Mesendoderm (in vitro differentiated cells): ENCODE measurements around the gene CAND2. TPM values are rescaled to one million over a fixed set of nuclear protein-coding genes. Genes with fewer than 3 reads are reported as not detected.

Experiments used
- DNase-seq: peaks from one replicate; pipeline ENCODE4 v3.0.0; 2013
- H2AK5ac ChIP-seq: 2 replicates; pipeline ENCODE4 v1.6.1; 2013; ENCODE audit warnings: low read length, inconsistent platforms
- H2BK120ac ChIP-seq: 2 replicates; pipeline ENCODE4 v1.6.1; 2013; ENCODE audit warnings: low read depth, mild to moderate bottlenecking, low read length, moderate library complexity, mixed read lengths
- H2BK15ac ChIP-seq: replicated peaks from 2 replicates; pipeline ENCODE4 v1.6.1; 2013; ENCODE audit warnings: low read depth, mild to moderate bottlenecking, moderate library complexity
- H2BK5ac ChIP-seq: 2 replicates; pipeline ENCODE4 v1.6.1; 2013; ENCODE audit warnings: low read length, inconsistent platforms
- H3K18ac ChIP-seq: 2 replicates; pipeline ENCODE4 v1.6.1; 2013; ENCODE audit warnings: mild to moderate bottlenecking, low read length, mixed read lengths
- H3K23ac ChIP-seq: one replicate; pipeline ENCODE4 v1.6.1; 2013; ENCODE audit warnings: low read length
- H3K27ac ChIP-seq: 2 replicates; pipeline ENCODE4 v1.5.1; 2013; ENCODE audit warnings: low read depth, mild to moderate bottlenecking, inconsistent platforms, low read length, moderate library complexity
- H3K27me3 ChIP-seq: 2 replicates; pipeline ENCODE4 v1.6.1; 2013; ENCODE audit warnings: low read length, control low read depth, mild to moderate bottlenecking, inconsistent platforms; ENCODE audit not compliant: insufficient read depth, poor library complexity
- H3K36me3 ChIP-seq: 2 replicates; pipeline ENCODE4 v1.6.1; 2013; ENCODE audit warnings: low read length, inconsistent platforms; ENCODE audit not compliant: control insufficient read depth, insufficient read depth
- H3K4ac ChIP-seq: one replicate; pipeline ENCODE4 v1.6.1; 2013; ENCODE audit warnings: low read depth, mild to moderate bottlenecking, low read length, moderate library complexity
- H3K4me1 ChIP-seq: 2 replicates; pipeline ENCODE4 v1.6.1; 2013; ENCODE audit warnings: low read depth, low read length, inconsistent platforms; ENCODE audit not compliant: control insufficient read depth
- H3K4me2 ChIP-seq: 2 replicates; pipeline ENCODE4 v1.6.1; 2013; ENCODE audit warnings: low read length
- H3K4me3 ChIP-seq: 2 replicates; pipeline ENCODE4 v1.5.1; 2013; ENCODE audit warnings: mild to moderate bottlenecking, low read length
- H3K56ac ChIP-seq: one replicate; pipeline ENCODE4 v1.6.1; 2013; ENCODE audit warnings: low read length
- H3K79me1 ChIP-seq: 2 replicates; pipeline ENCODE4 v1.6.1; 2013; ENCODE audit warnings: low read length, inconsistent platforms
- H3K79me2 ChIP-seq: 2 replicates; pipeline ENCODE4 v1.6.1; 2013; ENCODE audit warnings: mild to moderate bottlenecking, low read length; ENCODE audit not compliant: control insufficient read depth, insufficient read depth
- H3K9ac ChIP-seq: 2 replicates; pipeline ENCODE4 v1.6.1; 2013; ENCODE audit warnings: low read length, inconsistent platforms
- H4K5ac ChIP-seq: one replicate; pipeline ENCODE4 v1.6.1; 2013; ENCODE audit warnings: low read length
- H4K8ac ChIP-seq: one replicate; pipeline ENCODE4 v1.6.1; 2013; ENCODE audit warnings: low read depth, mild to moderate bottlenecking, control low read depth, low read length, moderate library complexity
- WGBS: extraction: QIAGEN DNeasy Blood & Tissue Kit; methylation state at CpG from one replicate; pipeline ENCODE4 v1.1.7; 2013; ENCODE audit warnings: low lambda C conversion rate, missing lambda C conversion rate; ENCODE audit not compliant: insufficient coverage; ENCODE audit errors: extremely low coverage; 5-methylcytosine and 5-hydroxymethylcytosine counted together
- polyA plus RNA-seq, 2 experiments: library from polyadenylated mRNA; stranded (reverse); fragments of 200-250 nt; gene quantifications; one replicate each; pipeline ENCODE4 v1.2.3, GENCODE V29; 2013

CAND2 gene
- 1.7 TPM for polyA plus RNA-seq (2013, experiment 1 of 2)
- polyA plus RNA-seq (2013, experiment 2 of 2): 1.4 TPM

DNA sequence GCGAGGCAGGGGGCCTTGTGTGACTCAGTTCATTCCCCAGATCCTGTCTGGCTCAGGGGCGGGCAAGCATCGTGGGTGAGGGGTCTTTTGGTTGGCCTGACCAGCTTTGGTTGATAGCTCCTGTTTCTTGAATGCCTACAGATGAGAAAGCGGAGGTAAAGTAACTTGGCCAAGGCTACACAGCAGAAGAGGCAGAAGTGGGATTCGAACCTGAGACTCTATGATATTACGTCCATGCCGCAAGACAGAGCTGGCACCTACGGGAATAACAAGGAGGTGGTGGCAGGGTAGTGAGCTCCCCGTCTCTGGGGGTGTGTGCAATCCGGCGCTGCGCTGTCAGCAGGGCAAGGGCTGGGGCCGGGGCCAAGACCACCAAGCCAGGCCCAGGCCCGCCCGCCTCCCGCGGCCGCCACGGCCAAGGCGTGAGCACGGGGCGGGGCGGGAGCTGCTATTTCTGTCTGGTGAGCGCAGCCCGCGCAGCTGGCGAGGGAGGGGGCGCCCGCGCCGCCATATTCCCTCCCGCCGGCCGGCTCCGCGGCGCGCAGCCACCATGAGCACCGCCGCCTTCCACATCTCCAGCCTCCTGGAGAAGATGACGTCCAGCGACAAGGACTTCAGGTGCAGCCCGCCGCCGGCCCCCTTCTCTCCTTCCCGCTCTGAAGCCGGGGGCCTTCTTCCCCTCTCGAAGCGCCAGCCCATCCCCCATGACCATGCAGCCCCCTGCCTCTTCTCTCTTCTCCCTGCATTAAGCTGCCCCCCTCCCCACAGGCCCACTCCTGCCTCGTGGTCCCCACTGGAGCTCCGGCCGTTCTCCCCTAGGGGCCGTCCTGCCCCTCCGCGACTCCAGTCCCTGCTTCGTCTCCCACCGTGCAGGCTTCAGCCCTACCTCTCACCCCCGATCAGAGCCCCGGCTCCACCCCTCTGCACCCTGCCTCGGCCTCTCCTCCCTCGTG lies at the start of gene CAND2:
CAND2 (plus strand) TSS at position 510 of the 953 bp plus-strand sequence; CDS start at position 551, 41 bp downstream.
- Histone ChIP-seq H2BK120ac (no peak within 1 kb of the TSS), H4K5ac (no peak within 1 kb of the TSS), H3K4ac (peak within 1 kb of the TSS; percentile 11), H3K4me2 (peak within 1 kb of the TSS; percentile 92), H3K4me1 (no peaks in the 10 kb centered on the region), H3K18ac (peak within 1 kb of the TSS; percentile 53), H3K4me3 (peak within 1 kb of the TSS; percentile 70), H3K27me3 (no peaks in the 10 kb centered on the region), H3K36me3 (no peaks in the 10 kb centered on the region), H3K56ac (peak within 1 kb of the TSS; percentile 94), H2BK15ac (no peak within 1 kb of the TSS), H3K79me1 (no peaks in the 10 kb centered on the region), H3K79me2 (no peaks in the 10 kb centered on the region), H4K8ac (no peak within 1 kb of the TSS), H3K27ac (no peak within 1 kb of the TSS), H2AK5ac (no peak within 1 kb of the TSS), H3K23ac (no peak within 1 kb of the TSS), H3K9ac (peak within 1 kb of the TSS; percentile 78), H2BK5ac (no peak within 1 kb of the TSS)
- WGBS: no CpG with 5 or more reads among the region's 61 CpGs
- peak; percentile 53 for DNase-seq

DNA sequence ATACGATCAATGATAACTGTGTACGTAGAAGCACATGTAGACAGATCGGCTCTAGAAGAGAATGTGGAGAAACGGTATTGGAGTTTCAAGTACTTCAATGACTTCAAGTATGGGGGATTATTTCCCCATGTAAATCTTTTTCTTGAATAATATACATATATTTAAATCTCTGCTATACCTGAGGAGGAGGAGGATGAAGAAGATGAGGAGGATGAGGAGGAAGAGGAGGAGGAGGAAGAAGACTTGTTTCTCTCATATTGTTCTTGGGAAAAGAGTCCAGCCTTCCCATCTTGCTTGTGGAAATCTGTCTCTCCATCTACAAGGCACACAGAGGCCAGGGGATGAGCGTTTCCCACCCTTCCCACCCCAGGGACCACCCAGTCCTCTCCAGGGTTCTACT lies 48.0 kb upstream of the CAND2 start:
- no peak overlapping the region for H4K5ac ChIP-seq
- H3K9ac ChIP-seq: no peak overlapping the region
- no peaks in the 10 kb centered on the region for H3K27me3 ChIP-seq
- no peaks in the 10 kb centered on the region for H3K79me2 ChIP-seq
- no peak overlapping the region for H2BK5ac ChIP-seq
- H3K79me1 ChIP-seq: no peaks in the 10 kb centered on the region
- no peak overlapping the region for H2BK15ac ChIP-seq
- H3K27ac ChIP-seq: no peak overlapping the region
- DNase-seq: no peak
- H3K4ac ChIP-seq: no peak overlapping the region
- H3K4me1 ChIP-seq: no peaks in the 10 kb centered on the region
- H2BK120ac ChIP-seq: no peak overlapping the region
- H3K4me2 ChIP-seq: no peak overlapping the region
- H2AK5ac ChIP-seq: no peak overlapping the region
- H4K8ac ChIP-seq: no peak overlapping the region
- H3K56ac ChIP-seq: no peak overlapping the region
- WGBS: no CpG with 5 or more reads among the region's 5 CpGs
- no peak overlapping the region for H3K23ac ChIP-seq
- H3K4me3 ChIP-seq: no peak overlapping the region
- H3K36me3 ChIP-seq: no peaks in the 10 kb centered on the region
- H3K18ac ChIP-seq: no peak overlapping the region

DNA sequence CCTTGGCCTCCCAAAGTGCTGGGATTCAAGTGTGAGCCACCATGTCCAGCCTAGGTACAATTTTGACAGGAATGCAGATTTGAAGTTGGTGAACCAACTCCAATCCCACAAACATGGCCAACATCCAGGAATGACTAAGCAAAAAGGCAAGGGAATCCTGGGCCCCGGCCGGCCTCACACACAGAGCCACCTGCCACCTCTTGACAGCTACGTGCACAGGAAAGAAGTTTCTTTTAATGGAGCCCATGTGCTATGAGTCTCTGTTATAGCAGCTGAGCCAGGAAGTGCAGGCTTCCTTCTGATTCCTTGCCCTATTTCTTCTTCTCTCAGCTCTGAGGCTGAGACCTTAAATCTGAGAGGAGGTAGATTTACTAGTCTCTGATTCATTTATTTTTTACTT lies 46.3 kb upstream of the CAND2 start:
- no peak overlapping the region for H3K4ac ChIP-seq
- H4K5ac ChIP-seq: no peak overlapping the region
- no peaks in the 10 kb centered on the region for H3K79me2 ChIP-seq
- no peak overlapping the region for H3K18ac ChIP-seq
- H3K4me2 ChIP-seq: no peak overlapping the region
- H3K23ac ChIP-seq: no peak overlapping the region
- H3K27ac ChIP-seq: no peak overlapping the region
- no peak overlapping the region for H4K8ac ChIP-seq
- H3K27me3 ChIP-seq: no peaks in the 10 kb centered on the region
- H3K79me1 ChIP-seq: no peaks in the 10 kb centered on the region
- no peak overlapping the region for H2BK5ac ChIP-seq
- H3K36me3 ChIP-seq: no peaks in the 10 kb centered on the region
- no peak overlapping the region for H2BK15ac ChIP-seq
- no peak overlapping the region for H3K9ac ChIP-seq
- no peak overlapping the region for H3K4me3 ChIP-seq
- DNase-seq: no peak
- no peak overlapping the region for H3K56ac ChIP-seq
- no peak overlapping the region for H2AK5ac ChIP-seq
- H2BK120ac ChIP-seq: no peak overlapping the region
- H3K4me1 ChIP-seq: no peaks in the 10 kb centered on the region
- no CpG with 5 or more reads among the region's 3 CpGs for WGBS

DNA sequence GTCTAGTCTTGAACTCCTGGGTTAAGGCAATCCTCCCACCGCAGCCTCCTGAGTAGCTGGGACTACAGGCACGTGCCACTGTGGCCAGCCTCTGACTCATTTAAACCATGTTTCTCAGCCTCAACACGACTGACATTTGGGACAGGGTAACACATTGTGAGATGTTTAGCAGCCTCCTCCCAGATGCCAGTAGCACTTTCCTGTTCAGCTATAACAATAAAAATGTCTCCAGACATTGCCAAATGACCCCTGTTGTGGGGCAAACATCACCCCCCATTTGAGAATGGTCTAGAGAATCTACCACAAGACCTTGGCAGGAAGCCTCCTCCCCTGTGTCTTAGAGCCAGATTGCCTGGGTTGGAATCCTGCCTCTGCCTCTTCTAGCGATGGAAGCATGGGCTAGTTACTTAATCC lies 45.8 kb upstream of the CAND2 start:
- no peaks in the 10 kb centered on the region for H3K79me2 ChIP-seq
- no peak overlapping the region for H3K56ac ChIP-seq
- no peak overlapping the region for H3K4me3 ChIP-seq
- no peak overlapping the region for H4K8ac ChIP-seq
- no peak overlapping the region for H3K23ac ChIP-seq
- H4K5ac ChIP-seq: no peak overlapping the region
- H3K18ac ChIP-seq: no peak overlapping the region
- no peak for DNase-seq
- H3K27me3 ChIP-seq: no peaks in the 10 kb centered on the region
- H3K36me3 ChIP-seq: no peaks in the 10 kb centered on the region
- H3K4ac ChIP-seq: no peak overlapping the region
- H3K4me1 ChIP-seq: no peaks in the 10 kb centered on the region
- H3K27ac ChIP-seq: no peak overlapping the region
- WGBS: no CpG with 5 or more reads among the region's 4 CpGs
- H2BK120ac ChIP-seq: no peak overlapping the region
- no peak overlapping the region for H2BK5ac ChIP-seq
- no peak overlapping the region for H3K4me2 ChIP-seq
- no peak overlapping the region for H3K9ac ChIP-seq
- H3K79me1 ChIP-seq: no peaks in the 10 kb centered on the region
- H2BK15ac ChIP-seq: no peak overlapping the region
- no peak overlapping the region for H2AK5ac ChIP-seq

DNA sequence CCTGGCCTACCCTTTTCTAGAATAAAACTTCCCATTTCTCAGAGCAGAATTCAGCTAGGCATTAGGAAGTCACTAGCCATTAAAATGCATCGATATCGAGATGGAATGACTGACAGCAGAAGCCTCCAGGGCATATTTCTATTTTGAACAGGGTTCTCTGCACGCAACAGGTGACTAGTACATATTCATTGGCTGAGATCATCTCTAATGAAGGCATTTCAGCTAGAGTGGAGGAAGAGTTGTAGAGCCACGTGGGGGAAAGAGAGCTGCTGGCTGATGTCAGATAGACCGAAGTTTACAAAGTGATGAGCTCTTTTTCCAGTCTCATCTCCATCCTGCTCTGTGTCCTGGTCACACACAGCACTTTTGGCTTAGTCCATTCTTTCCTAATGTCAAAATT lies 44.9 kb upstream of the CAND2 start:
- H3K79me1 ChIP-seq: no peaks in the 10 kb centered on the region
- H3K4me3 ChIP-seq: no peak overlapping the region
- no peak overlapping the region for H3K23ac ChIP-seq
- H4K5ac ChIP-seq: no peak overlapping the region
- H3K36me3 ChIP-seq: no peaks in the 10 kb centered on the region
- DNase-seq: peak; percentile 45
- H2BK15ac ChIP-seq: no peak overlapping the region
- no peaks in the 10 kb centered on the region for H3K4me1 ChIP-seq
- H4K8ac ChIP-seq: no peak overlapping the region
- H3K4ac ChIP-seq: no peak overlapping the region
- H2BK120ac ChIP-seq: no peak overlapping the region
- no peak overlapping the region for H2AK5ac ChIP-seq
- H3K9ac ChIP-seq: no peak overlapping the region
- H2BK5ac ChIP-seq: no peak overlapping the region
- H3K27ac ChIP-seq: no peak overlapping the region
- no peaks in the 10 kb centered on the region for H3K27me3 ChIP-seq
- H3K56ac ChIP-seq: no peak overlapping the region
- no peak overlapping the region for H3K18ac ChIP-seq
- WGBS: no CpG with 5 or more reads among the region's 5 CpGs
- no peaks in the 10 kb centered on the region for H3K79me2 ChIP-seq
- H3K4me2 ChIP-seq: no peak overlapping the region
